SH-SY5Y (cell line): ENCODE measurements around the gene PJA1.

Experiments used
- GATA2 ChIP-seq: IDR thresholded peaks from 2 replicates; pipeline ENCODE4 v1.6.1; 2011; ENCODE audit warnings: mild to moderate bottlenecking, low read depth, low read length
- GATA3 ChIP-seq: IDR thresholded peaks from 2 replicates; pipeline ENCODE4 v1.6.1; 2011; ENCODE audit warnings: low read depth, mild to moderate bottlenecking, low read length, moderate library complexity

Gene PJA1

GRCh38 chrX:69156638-69157037 lies 8.6 kb downstream of the PJA1 start:
- TF ChIP-seq GATA3: no peak
- TF ChIP-seq GATA2: no peak

GRCh38 chrX:69155786-69156520 lies 9.3 kb downstream of the PJA1 start:
- TF ChIP-seq GATA3 (no peak), GATA2 (no peak)

DNA sequence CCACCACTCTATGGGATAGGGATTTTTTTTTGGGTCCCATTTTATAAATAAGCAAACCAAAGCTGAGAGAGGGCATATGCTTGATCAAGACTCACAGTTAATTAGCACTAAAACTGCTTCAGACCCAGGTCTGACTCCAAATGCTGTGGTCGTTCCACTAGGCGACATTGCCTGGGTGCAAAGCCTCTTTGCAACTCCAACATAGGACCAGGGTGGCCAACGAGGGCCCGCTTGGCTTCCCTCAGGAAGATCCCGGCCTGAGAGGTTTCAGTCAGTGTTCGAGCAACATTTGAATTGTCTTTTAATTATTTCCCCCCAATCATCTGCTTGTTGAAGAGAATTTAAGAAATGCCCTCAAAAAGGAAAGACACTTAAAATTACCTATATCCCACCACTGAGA lies 11.2 kb downstream of the PJA1 start:
- TF ChIP-seq GATA2: no peak

DNA sequence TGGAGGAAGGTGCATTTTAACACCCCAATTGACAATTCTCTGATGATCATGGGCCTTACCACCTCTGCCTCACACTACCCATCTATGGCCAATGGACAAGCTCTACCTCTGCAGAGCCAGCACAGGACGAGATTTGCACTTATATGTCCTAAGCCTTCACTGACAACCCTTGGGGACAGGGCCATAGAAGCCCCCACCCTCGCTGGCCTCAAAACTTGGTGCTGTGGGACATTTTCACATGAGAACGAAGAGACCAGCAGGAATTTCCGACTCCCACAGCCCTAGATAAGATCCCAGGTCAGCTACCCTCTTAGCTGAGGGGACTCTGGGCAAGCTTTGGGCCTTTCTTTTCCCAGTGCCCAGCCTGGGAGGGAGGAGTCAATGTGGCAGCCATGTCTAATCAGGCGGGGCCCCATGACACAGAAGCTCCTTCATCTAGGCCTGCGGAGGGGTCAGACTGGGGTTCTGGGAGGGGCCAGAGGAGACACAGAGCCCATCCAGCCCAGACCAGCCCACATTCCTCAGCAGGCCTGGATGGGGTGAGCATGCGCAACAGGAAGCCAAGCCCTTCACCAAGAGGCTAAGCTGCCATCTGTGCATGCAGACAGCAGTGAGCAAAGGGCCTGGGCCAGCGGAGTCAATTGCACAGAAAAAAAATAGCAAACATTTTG lies 12.1 kb downstream of the PJA1 start:
- TF ChIP-seq GATA2 (no peak), GATA3 (no peak)

GRCh38 chrX:69152417-69152841 lies 12.8 kb downstream of the PJA1 start:
- no peak for TF ChIP-seq GATA3
- TF ChIP-seq GATA2: no peak

DNA sequence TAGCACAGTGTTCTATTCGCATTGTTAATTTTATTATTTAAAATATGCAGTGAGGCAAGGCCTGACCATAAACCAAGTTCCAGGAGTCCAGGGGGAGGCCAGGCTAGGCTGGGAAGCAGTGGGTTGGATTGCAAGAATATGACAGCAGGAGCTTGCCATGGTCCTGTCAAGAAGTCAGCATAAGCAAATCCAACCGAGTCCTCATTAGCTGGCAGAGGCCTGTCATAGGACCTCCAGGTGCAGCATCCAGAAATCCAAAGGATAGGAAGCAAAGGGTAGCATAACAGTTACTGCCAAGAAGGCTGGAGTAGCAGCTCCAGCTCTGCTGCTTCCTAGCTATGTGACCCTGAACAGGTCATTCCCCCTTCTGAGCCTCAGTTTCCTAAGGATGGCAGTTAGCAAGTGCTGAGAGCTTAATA lies 13.4 kb downstream of the PJA1 start:
- no peak for TF ChIP-seq GATA2
- no peak for TF ChIP-seq GATA3

GRCh38 chrX:69150281-69150960 lies 14.8 kb downstream of the PJA1 start:
- TF ChIP-seq GATA3 (no peak), GATA2 (no peak)

DNA sequence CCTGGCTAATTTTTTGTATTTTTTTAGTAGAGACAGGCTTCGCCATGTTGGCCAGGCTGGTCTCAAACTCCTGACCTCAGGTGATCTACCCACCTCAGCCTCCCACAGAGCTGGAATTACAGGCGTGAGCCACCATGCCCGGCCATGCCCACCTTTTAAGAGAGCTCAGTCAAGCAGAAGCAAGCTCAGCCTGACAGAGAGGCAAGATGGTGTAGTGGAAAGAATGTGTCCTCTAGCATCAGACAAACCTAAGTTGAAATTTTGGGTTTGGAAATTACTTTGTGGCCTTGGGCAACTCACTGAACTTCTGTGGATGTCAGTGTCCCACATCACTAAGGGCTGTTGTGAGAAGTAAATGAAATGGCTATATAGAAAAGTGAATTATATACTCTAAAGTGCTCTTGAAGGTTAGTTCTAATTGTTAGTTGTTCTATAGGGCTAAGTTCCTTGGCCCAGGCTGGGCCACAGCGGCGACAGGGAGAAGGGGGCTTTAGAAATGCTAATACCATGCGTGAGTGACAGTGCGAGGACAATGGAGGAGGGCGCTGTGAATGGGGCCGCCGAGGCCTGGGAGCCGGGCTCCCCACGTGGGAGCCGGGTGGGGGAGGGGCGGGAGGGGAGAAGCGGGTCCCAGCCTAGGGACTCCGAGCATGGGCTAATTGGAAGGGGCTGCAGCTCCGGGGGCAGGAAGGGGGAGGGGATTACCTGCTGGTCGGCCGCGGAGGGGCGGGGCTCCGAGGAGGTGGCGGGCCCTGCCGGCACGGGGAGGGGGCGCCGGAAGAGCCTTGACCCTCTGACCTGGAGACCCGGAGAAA lies 15.6 kb downstream of the PJA1 start:
- TF ChIP-seq GATA2: no peak
- TF ChIP-seq GATA3: no peak

- TF ChIP-seq GATA3 (no peak), GATA2 (no peak)
Measured at GRCh38 chrX:69148946-69149345, 16.3 kb downstream of the PJA1 start.

- no peak for TF ChIP-seq GATA3
- no peak for TF ChIP-seq GATA2
Measured at GRCh38 chrX:69146739-69147138, 18.5 kb downstream of the PJA1 start.

GRCh38 chrX:69145714-69146113 lies 19.5 kb downstream of the PJA1 start:
- TF ChIP-seq GATA2 (no peak), GATA3 (no peak)

DNA sequence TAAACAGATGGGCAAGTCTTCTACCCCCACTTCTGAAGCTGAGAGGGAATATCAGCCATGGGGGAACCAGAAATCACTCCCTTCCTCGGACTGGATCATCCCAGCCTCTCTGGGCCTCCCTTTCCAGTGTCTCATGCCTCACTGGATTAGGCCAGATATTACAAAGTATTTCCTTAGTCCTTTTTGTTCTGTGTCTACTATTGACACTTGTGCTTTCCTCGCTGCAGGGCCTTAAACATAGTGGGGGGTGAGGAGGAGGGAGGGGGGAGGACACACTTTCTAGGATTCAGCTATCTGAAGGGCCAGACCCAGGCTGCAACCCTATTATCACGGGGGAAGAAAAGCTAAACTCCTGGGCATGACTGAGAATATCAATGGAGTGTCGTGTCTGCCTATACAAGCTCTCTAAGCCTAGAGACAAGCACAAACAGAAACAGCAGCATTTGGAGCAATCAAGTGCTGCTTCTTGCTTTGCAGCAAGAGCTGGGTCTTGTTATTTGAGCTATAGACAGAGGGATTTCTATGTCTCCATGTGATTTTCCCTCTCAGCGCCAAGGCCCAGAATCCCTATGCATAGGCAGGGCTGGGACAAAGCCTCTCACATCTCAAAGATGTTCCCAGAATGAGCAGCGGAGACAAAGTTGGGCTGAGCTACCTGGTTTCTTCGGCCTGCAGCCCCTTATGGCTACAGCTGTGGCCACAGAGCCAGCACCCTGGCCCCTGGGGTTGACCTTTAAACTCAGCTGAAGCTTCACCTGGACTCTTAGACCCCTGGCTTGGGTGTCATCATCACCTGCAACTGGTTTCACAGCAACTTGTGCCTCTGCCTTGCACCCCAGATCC lies 20.2 kb downstream of the PJA1 start:
- TF ChIP-seq GATA2: no peak
- TF ChIP-seq GATA3: no peak

DNA sequence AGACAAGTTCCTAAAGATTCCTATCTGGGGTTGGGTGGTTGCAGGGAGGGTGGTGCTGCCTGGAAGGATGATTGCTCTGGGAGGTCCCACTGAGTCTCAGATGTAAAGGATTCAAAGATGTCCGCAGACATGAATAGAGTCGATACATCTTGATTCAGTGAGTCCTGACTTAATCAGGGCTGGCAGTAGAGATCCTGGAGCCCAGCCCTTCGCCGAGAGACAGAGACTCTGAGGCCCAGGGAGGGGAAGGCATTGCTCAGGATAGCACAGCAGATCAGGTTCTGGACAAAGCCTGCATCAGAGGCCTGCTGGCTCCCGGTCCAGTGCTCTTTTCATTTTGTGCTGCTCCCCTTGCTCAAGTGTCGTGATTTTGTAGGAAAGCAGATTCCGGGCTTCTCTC lies 21.7 kb downstream of the PJA1 start:
- TF ChIP-seq GATA2: no peak
- TF ChIP-seq GATA3: no peak

GRCh38 chrX:69142788-69143469 lies 22.3 kb downstream of the PJA1 start:
- no peak for TF ChIP-seq GATA3
- no peak for TF ChIP-seq GATA2
